Mesodermal cell (in vitro differentiated cells): ENCODE measurements around the gene CCDC177.

ENCODE experiments used
- H3K27ac ChIP-seq: 2 replicates; pipeline ENCODE4 v1.7.0; 2013; ENCODE audit warnings: mild to moderate bottlenecking, low read depth, low read length, moderate library complexity; ENCODE audit not compliant: severe bottlenecking
- H3K36me3 ChIP-seq: 2 replicates; pipeline ENCODE4 v1.7.1; 2013; ENCODE audit warnings: mild to moderate bottlenecking, low read length, moderate library complexity; ENCODE audit not compliant: control insufficient read depth, insufficient read depth
- H3K4me1 ChIP-seq: one replicate; pipeline ENCODE4 v1.7.1; 2013; ENCODE audit warnings: mild to moderate bottlenecking, low read length; ENCODE audit not compliant: insufficient read depth, control insufficient read depth, poor library complexity, severe bottlenecking
- H3K4me3 ChIP-seq: 2 replicates; pipeline ENCODE4 v1.7.0; 2013; ENCODE audit warnings: low read length, control low read depth, mild to moderate bottlenecking; ENCODE audit not compliant: insufficient read depth, poor library complexity, severe bottlenecking; ENCODE audit errors: extremely low read depth
- H3K9me3 ChIP-seq: 2 replicates; pipeline ENCODE4 v1.7.1; 2013; ENCODE audit warnings: mild to moderate bottlenecking, low read length, moderate library complexity; ENCODE audit not compliant: control insufficient read depth
- WGBS, 2 experiments: methylation state at CpG; one replicate each; pipeline ENCODE4 v1.1.5; 2013; ENCODE audit warnings: missing lambda C conversion rate in 2 of 2; ENCODE audit not compliant: insufficient coverage in 2 of 2; 5-methylcytosine and 5-hydroxymethylcytosine counted together

CCDC177 gene

DNA sequence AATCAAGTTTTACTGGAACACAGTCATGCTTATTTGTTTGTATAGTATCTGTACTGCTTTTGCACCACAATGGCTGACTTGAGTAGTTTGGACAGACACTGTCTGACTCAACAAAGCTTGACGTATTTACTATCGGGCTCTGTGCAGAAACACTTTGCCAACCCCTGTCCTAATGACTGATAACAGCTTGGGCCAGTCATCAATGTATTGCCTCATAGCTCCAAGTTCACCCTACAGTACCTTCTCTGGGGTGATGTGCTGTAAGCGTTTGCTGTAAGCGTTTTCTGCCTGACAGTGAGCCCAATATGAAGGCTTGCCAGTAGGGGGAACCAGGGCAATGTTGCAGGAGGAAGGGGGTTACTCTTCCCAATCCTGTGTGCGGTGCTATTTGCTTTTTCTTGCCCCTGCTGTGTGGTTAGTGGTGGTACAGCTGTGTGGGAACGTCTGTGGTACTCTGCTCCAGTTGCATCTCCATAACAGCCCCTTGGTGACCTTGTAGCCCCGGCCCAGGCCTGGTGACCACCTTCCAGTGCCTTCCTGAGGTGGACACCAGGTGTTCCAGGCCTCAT is 5.4 kb upstream of the CCDC177 start:
- Histone ChIP-seq H3K9me3 (no peaks in the 10 kb centered on the region), H3K4me1 (no peaks in the 10 kb centered on the region), H3K36me3 (no peaks in the 10 kb centered on the region), H3K4me3 (no peak overlapping the region), H3K27ac (no peak overlapping the region)
- WGBS, 2 experiments: 30 to 41% methylated on average over 6 of the region's 7 CpGs

DNA sequence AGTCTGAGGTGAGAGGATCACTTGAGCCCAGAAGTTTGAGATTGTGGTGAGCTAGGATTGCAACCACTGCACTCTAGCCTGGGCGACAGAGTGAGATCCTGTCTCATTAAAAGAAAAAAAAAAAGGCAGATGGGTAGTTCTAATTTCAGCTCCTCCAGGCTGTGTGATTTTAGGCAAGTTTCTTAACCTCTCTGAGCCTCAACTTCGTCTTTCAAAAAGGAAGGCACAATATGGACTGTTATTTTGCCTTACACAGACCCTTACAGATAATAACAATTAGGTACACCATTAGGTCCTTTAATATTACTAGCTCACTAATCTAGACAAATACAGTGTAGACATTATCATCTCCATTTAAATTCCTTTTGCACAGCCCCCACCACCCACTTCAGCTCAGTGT is 4.8 kb upstream of the CCDC177 start:
- H3K9me3 ChIP-seq: no peaks in the 10 kb centered on the region
- WGBS, 2 experiments: 73 to 80% methylated on average over 2 of the region's 2 CpGs
- H3K27ac ChIP-seq: no peak overlapping the region
- no peaks in the 10 kb centered on the region for H3K36me3 ChIP-seq
- H3K4me1 ChIP-seq: no peaks in the 10 kb centered on the region
- no peak overlapping the region for H3K4me3 ChIP-seq

DNA sequence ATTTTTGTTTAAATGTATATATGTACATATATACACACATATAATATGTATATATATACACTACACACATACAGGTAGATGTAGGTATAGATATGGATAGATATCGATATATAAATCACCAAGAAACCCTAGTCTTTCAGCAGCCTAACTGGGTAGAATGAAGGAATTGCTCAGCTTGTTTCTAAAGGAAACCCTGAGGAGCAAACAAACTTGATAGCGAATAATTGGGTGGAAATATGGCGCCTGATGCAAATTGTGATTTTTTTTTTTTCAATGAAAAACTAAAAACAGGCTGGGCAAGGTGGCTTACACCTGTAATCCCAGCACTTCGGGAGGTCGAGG is 254 bp upstream of the CCDC177 start:
- Histone ChIP-seq H3K9me3 (no peaks in the 10 kb centered on the region), H3K4me3 (no peak overlapping the region), H3K27ac (no peak overlapping the region), H3K36me3 (no peaks in the 10 kb centered on the region), H3K4me1 (no peaks in the 10 kb centered on the region)
- WGBS, 2 experiments: 58 to 62% methylated on average over 4 of the region's 5 CpGs

DNA sequence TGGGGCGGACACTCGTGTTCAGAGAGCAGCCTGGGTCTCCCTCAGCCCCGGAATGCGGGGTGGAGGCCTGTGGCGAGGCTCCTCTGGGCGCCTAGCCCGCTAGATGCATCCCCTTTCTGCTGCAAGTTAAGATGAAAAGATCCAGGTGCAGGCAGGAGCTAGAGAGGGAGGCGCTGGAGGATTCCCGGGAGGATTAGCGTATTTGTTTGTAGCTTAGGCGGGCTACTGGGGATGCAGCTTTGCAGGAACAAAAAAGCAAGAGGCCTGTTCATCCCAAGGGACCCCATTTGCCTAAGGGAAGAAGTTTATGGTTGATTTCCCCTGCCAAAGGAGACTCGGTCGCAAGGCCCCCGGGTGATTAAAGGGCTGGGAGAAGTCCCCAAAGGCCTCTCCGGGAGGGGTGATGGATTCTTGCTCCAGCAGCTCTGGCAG is 824 bp downstream of the CCDC177 start:
- Histone ChIP-seq H3K9me3 (no peaks in the 10 kb centered on the region), H3K4me3 (no peak overlapping the region), H3K4me1 (no peaks in the 10 kb centered on the region), H3K27ac (no peak overlapping the region), H3K36me3 (no peaks in the 10 kb centered on the region)
- 11 to 15% methylated on average over 11 to 15 of the region's 15 CpGs for WGBS, 2 experiments

DNA sequence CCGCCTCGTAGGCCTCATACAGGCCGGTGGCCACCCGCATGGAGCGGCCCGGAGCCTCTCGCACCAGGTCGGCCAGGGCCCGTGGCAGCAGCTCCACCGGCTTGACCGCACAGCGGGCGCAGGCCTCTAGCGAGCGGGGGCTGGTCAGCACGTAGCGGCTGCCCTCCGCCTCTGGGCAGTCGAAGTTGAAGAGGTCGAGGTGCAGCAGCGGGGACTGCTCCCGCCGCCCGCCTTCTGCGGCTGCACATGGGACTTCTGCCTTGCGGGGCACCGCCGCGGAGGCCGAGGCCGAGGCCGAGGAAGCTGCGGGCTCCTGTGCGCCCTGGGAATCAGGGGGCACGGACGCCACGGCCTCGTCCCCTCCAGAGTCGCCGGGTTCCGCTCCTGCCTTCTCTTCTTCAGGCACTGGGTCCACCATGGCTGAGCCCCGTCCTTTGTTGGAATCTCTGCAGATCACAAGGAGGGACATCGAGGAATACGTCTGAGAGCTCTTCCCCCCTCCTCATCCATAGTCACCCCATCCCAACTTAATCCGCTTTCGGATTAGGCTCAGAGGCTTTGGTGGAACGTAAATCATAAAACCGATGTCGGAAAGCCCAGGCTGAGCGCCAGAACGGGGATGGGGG is 1.4 kb downstream of the CCDC177 start:
- H3K27ac ChIP-seq: no peak overlapping the region
- H3K9me3 ChIP-seq: no peaks in the 10 kb centered on the region
- H3K4me1 ChIP-seq: no peaks in the 10 kb centered on the region
- no peak overlapping the region for H3K4me3 ChIP-seq
- WGBS, 2 experiments: 82 to 83% methylated on average over 39 to 44 of the region's 51 CpGs
- H3K36me3 ChIP-seq: no peaks in the 10 kb centered on the region

DNA sequence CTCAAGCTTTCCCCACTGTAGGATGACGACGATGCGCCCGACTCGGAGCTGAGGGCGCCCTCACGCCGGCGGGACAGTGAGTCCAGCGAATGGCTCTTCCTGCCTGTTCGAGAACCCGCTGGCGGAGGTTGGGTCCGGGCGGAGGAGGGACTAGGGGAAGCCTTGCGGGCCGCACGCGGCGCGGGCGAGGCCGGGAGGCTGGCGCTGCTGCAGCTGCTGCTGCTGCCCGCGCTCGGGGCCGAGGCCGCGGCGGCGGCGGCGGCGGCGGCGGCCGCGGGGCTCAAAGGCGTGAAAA is 1.9 kb downstream of the CCDC177 start:
- Histone ChIP-seq H3K9me3 (no peaks in the 10 kb centered on the region), H3K4me1 (no peaks in the 10 kb centered on the region), H3K27ac (no peak overlapping the region), H3K4me3 (no peak overlapping the region), H3K36me3 (no peaks in the 10 kb centered on the region)
- 95 to 98% methylated on average over 38 of the region's 40 CpGs for WGBS, 2 experiments

DNA sequence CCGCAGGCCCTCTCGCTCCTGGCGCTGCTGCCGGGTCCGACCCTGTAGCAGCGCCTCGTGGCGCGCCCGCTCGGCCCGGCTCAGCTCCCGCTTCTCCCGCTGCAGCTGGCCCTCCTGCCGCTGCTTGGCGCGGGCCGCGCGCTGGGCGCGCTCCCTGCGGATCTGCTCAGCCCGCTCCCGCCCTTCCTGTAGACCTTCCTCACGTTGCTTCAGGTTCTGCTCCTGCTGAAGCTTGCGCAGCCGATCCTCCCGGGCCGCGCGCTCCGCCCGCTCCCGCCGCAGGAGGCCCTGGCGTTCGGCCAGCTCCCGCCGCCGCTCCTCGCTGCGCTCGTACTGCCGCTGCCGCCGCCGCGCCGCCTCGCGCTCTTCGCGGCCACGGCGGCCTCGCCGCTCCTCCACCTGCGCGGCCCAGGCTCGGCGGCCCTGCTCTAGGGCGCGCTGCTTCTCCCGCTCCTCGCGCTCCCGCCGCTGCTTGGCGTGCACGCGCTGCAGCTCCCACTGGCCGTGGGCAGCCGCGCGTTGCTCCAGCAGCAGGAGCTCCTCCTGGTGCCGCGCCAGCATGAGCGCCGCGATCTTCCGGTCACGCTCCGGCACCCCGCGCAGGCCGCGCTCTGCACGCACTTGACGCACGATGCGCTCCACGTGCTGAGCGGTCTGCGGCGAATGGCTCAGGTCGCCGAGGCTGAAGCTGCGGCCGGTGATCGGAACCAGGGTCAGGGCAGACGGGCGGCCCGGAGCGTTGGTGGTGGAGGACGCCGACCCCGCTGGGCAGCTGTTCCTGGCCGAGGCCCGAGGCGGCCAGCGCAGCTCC is 2.4 kb downstream of the CCDC177 start:
- no peaks in the 10 kb centered on the region for H3K4me1 ChIP-seq
- 31 to 52% methylated on average over 48 to 101 of the region's 112 CpGs for WGBS, 2 experiments
- H3K36me3 ChIP-seq: no peaks in the 10 kb centered on the region
- H3K4me3 ChIP-seq: peak overlapping the region; percentile 25
- H3K9me3 ChIP-seq: no peaks in the 10 kb centered on the region
- H3K27ac ChIP-seq: no peak overlapping the region

DNA sequence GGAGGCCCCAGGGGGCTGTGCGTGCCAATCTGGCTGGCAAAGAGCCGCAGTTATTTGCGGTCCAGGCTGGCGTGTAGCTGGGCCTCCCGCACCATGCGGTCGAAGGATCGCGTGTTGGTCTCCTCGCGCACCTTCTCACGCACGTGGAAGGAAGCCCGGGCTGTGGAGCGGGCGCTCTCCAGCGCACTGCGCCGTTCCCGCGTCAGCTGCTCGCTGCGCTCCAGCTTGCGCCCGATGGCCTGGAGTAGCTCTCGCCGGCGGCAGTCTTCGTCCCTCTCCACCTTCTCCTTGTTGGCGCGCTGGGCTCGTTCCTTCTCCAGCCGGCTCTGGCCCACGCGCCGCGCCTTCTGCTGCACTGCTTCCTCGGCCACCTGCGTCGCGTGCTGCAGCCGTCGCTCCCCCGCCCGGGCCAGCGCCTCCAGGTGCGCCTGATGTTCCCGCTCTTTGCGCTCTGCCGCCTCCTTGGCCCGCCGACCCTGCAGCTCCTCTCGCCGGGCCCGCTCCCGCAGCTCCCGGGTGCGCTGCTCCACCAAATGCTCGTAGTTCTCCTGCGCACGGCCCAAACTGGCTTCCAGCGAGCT is 3.1 kb downstream of the CCDC177 start:
- WGBS, 2 experiments: 35 to 38% methylated on average over 51 to 62 of the region's 62 CpGs
- no peaks in the 10 kb centered on the region for H3K4me1 ChIP-seq
- peak overlapping the region; percentile 25 for H3K4me3 ChIP-seq
- H3K36me3 ChIP-seq: no peaks in the 10 kb centered on the region
- H3K9me3 ChIP-seq: no peaks in the 10 kb centered on the region
- H3K27ac ChIP-seq: no peak overlapping the region

DNA sequence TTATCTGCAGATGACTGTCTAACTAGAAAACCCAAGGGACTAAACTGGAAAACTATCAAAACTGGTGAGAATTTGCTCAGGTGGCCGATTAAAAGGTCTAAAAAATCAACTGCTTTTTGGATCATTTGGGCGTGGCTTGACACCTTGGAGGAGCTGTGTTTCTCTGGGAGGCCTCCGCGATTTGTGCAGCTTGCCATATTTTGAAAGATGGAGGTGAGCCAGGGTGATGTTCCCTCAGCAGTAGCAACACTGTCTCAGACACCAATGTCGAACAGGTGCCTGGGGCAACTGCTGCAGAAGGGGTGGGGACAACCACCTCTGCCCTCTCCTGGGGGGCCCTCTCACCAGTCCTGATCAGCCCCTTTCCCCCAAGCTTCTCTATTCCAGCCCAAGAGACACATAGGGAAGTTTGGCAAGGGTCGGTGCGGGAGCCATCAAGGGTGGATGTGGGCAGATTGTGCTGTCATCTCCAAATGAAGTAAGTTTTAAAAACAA is 3.8 kb downstream of the CCDC177 start:
- Histone ChIP-seq H3K4me3 (no peak overlapping the region), H3K27ac (no peak overlapping the region)
- 94 to 96% methylated on average over 7 of the region's 7 CpGs for WGBS, 2 experiments

DNA sequence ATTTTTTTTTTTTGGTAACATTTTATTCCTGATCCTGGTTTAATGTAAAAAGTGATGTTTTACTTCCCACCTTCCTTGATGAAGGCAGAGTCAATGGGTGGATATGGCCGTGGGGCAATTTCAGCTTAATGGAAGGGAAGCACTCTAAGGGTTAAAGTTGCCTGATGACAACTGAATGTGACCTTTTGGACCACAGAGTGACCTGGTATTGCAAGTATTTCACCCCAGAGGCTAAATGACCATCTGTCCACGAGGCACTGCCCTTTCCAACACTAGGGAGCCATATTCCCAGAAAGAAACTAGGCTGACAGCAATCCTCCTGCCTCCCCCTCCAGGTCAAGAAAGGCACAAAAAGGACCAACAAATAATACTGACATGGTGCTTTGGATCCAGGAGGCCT is 4.8 kb downstream of the CCDC177 start:
- Histone ChIP-seq H3K4me3 (no peak overlapping the region), H3K9me3 (no peaks in the 10 kb centered on the region), H3K27ac (no peak overlapping the region), H3K36me3 (no peaks in the 10 kb centered on the region), H3K4me1 (no peaks in the 10 kb centered on the region)
- WGBS, 2 experiments: 73 to 80% methylated on average over 1 to 2 of the region's 2 CpGs

More for the DNA sequence above, 3.8 kb downstream of the CCDC177 start:
- H3K4me1 ChIP-seq: no peaks in the 10 kb centered on the region
- no peaks in the 10 kb centered on the region for H3K36me3 ChIP-seq
- no peaks in the 10 kb centered on the region for H3K9me3 ChIP-seq
